Osteocyte (in vitro differentiated cells): Measurements from ENCODE around the gene CCDC196. TPM values are rescaled to one million over a fixed set of nuclear protein-coding genes. Genes with fewer than 3 reads are reported as not detected.
A peak's percentile ranks its signal among the peaks of the same experiment; 100 is the strongest.
"Not testable (repeated sequence)": the region's sequence is repeated elsewhere in the genome, so short reads cannot be mapped to it uniquely, and the experiment has no call there.

Source experiments
- DNase-seq: peaks from one replicate; pipeline ENCODE4 v3.0.0; 2021; ENCODE audit warnings: mixed read lengths; ENCODE audit not compliant: unreplicated experiment; ENCODE audit errors: extremely low spot score
- H3K27ac Mint-ChIP-seq: one replicate; pipeline ENCODE4 v1.8.0; 2021; ENCODE audit warnings: mild to moderate bottlenecking, mixed read lengths; ENCODE audit not compliant: unreplicated experiment
- H3K27me3 Mint-ChIP-seq: one replicate; pipeline ENCODE4 v1.8.0; 2021; ENCODE audit warnings: mixed read lengths; ENCODE audit not compliant: unreplicated experiment
- H3K36me3 Mint-ChIP-seq: one replicate; pipeline ENCODE4 v1.8.0; 2021; ENCODE audit warnings: mixed read lengths; ENCODE audit not compliant: unreplicated experiment
- H3K4me1 Mint-ChIP-seq: one replicate; pipeline ENCODE4 v1.8.0; 2021; ENCODE audit warnings: mixed read lengths; ENCODE audit not compliant: unreplicated experiment
- H3K4me3 Mint-ChIP-seq: one replicate; pipeline ENCODE4 v1.8.0; 2021; ENCODE audit warnings: mild to moderate bottlenecking, moderate library complexity, mixed read lengths; ENCODE audit not compliant: unreplicated experiment
- H3K9me3 Mint-ChIP-seq: one replicate; pipeline ENCODE4 v1.8.0; 2021; ENCODE audit warnings: mixed read lengths; ENCODE audit not compliant: unreplicated experiment
- total RNA-seq: library from RNA; stranded (reverse); gene quantifications from 2 replicates; pipeline ENCODE4 v1.2.1, GENCODE V29; 2021
- TF ChIP-seq, protein P1 (sequence below): fragments of 200-600 bp; sonication (generic); IDR thresholded peaks from 2 replicates; pipeline ENCODE4 v1.5.0; 2021; ENCODE audit warnings: antibody characterized with exemption, mild to moderate bottlenecking, moderate library complexity

Gene CCDC196
- total RNA-seq, 1 donor from 2014 or later: not detected

DNA sequence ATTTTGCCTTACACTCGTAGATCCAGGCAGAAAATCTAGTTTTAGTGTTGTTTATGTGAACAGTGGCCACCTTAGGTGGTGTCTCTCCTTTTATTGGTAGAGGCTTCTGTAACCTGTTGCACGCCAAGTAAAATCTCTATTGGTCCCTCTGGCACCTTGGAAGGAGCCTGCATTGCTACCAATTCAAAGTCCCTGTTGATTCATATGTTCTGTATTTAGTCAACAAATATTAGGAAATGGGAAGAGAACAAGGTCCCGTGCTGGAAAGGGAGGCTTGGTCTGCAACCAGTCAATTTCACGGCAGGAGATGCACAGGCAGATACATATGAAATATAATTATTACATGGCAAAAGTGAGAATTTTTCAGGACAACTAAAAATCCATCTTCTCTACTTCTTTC is 15.4 kb downstream of the CCDC196 start:
- Mint-ChIP-seq H3K4me1 (peaks cover 2% of the 10 kb centered on the region), H3K27me3 (peaks cover 14% of the 10 kb centered on the region), H3K4me3 (no peak overlapping the region), H3K27ac (no peak overlapping the region), H3K9me3 (no peaks in the 10 kb centered on the region), H3K36me3 (no peaks in the 10 kb centered on the region)
- DNase-seq: no peak
- TF ChIP-seq, protein P1, sequence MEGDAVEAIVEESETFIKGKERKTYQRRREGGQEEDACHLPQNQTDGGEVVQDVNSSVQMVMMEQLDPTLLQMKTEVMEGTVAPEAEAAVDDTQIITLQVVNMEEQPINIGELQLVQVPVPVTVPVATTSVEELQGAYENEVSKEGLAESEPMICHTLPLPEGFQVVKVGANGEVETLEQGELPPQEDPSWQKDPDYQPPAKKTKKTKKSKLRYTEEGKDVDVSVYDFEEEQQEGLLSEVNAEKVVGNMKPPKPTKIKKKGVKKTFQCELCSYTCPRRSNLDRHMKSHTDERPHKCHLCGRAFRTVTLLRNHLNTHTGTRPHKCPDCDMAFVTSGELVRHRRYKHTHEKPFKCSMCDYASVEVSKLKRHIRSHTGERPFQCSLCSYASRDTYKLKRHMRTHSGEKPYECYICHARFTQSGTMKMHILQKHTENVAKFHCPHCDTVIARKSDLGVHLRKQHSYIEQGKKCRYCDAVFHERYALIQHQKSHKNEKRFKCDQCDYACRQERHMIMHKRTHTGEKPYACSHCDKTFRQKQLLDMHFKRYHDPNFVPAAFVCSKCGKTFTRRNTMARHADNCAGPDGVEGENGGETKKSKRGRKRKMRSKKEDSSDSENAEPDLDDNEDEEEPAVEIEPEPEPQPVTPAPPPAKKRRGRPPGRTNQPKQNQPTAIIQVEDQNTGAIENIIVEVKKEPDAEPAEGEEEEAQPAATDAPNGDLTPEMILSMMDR: no peak

DNA sequence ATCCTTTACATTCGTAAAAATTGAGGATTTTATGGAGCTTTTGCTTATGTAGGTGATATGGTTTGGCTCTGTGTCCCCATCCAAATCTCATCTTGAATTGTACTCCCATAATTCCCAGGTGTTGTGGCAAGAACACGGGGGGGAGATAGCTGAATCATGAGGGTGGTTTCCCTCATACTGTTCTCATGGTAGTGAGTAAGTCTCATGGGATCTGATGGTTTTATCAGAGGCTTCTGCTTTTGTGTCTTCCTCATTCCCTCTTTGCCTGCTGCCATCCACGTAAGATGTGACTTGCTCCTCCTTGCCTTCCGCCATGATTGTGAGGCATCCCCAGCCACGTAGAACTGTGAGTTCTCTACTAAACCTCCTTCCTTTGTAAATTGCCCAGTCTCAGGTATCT is 16.7 kb downstream of the CCDC196 start:
- H3K4me1 Mint-ChIP-seq, H3K27ac Mint-ChIP-seq, H3K27me3 Mint-ChIP-seq, H3K9me3 Mint-ChIP-seq, DNase-seq, H3K36me3 Mint-ChIP-seq, H3K4me3 Mint-ChIP-seq: not testable (repeated sequence)

GRCh38 chr14:66503532-66503931 is 17.4 kb downstream of the CCDC196 start:
- H3K27me3 Mint-ChIP-seq: peaks cover 8% of the 10 kb centered on the region
- TF ChIP-seq, protein P1: no peak
- no peak overlapping the region for H3K4me3 Mint-ChIP-seq
- DNase-seq: no peak
- H3K36me3 Mint-ChIP-seq: no peaks in the 10 kb centered on the region
- H3K27ac Mint-ChIP-seq: no peak overlapping the region
- no peaks in the 10 kb centered on the region for H3K9me3 Mint-ChIP-seq
- H3K4me1 Mint-ChIP-seq: peaks cover 8% of the 10 kb centered on the region

GRCh38 chr14:66507181-66507721 is 21.1 kb downstream of the CCDC196 start:
- H3K27ac Mint-ChIP-seq: peak overlapping the region; percentile 95
- H3K27me3 Mint-ChIP-seq: peaks cover 5% of the 10 kb centered on the region
- H3K4me3 Mint-ChIP-seq: peak overlapping the region; percentile 92
- DNase-seq: no peak
- TF ChIP-seq, protein P1: no peak
- no peaks in the 10 kb centered on the region for H3K9me3 Mint-ChIP-seq
- H3K4me1 Mint-ChIP-seq: peaks cover 16% of the 10 kb centered on the region
- no peaks in the 10 kb centered on the region for H3K36me3 Mint-ChIP-seq

- Mint-ChIP-seq H3K4me1 (peaks cover 16% of the 10 kb centered on the region), H3K4me3 (peak within 1 kb of the TSS; percentile 92), H3K27ac (peak within 1 kb of the TSS; percentile 95), H3K9me3 (no peaks in the 10 kb centered on the region), H3K27me3 (peaks cover 5% of the 10 kb centered on the region), H3K36me3 (no peaks in the 10 kb centered on the region)
- DNase-seq: peak; percentile 98
- TF ChIP-seq, protein P1: peak; percentile 49
Observed at GRCh38 chr14:66507722-66508546, 21.8 kb downstream of the CCDC196 start, which contains the start of gene GPHN. GPHN (plus strand) TSS chr14:66508147.
